ENCODE results near the gene DOCK1.

Gene DOCK1

GRCh38 chr10:127033216-127034033 is 128.2 kb downstream of the DOCK1 start:
- in situ Hi-C loops (cut with HindIII; ENCODE audit: low sequenced_read_pairs), result no loop called here

GRCh38 chr10:127034034-127034633 is 128.9 kb downstream of the DOCK1 start:
- in situ Hi-C loops (cut with HindIII; ENCODE audit: low sequenced_read_pairs), result no loop called here

GRCh38 chr10:127034790-127035189 is 129.6 kb downstream of the DOCK1 start:
- in situ Hi-C loops (cut with HindIII; ENCODE audit: low sequenced_read_pairs), result no loop called here

- in situ Hi-C loops (cut with HindIII; ENCODE audit: low sequenced_read_pairs), result no loop called here
Measured at GRCh38 chr10:127035827-127036226, 130.6 kb downstream of the DOCK1 start.

- in situ Hi-C loops (cut with HindIII; ENCODE audit: low sequenced_read_pairs), result no loop called here
Measured at GRCh38 chr10:127036987-127037386, 131.8 kb downstream of the DOCK1 start.

GRCh38 chr10:127039435-127039834 is 134.2 kb downstream of the DOCK1 start:
- in situ Hi-C loops (cut with HindIII; ENCODE audit: low sequenced_read_pairs), result no loop called here

- in situ Hi-C loops (cut with HindIII; ENCODE audit: low sequenced_read_pairs), result no loop called here
Measured at GRCh38 chr10:127040756-127041155, 135.5 kb downstream of the DOCK1 start.

GRCh38 chr10:127041552-127041951 is 136.3 kb downstream of the DOCK1 start:
- in situ Hi-C loops (cut with HindIII; ENCODE audit: low sequenced_read_pairs), result no loop called here

GRCh38 chr10:127043301-127043700 is 138.1 kb downstream of the DOCK1 start:
- in situ Hi-C loops (cut with HindIII; ENCODE audit: low sequenced_read_pairs), result no loop called here

GRCh38 chr10:127044186-127044585 is 139.0 kb downstream of the DOCK1 start:
- in situ Hi-C loops (cut with HindIII; ENCODE audit: low sequenced_read_pairs), result no loop called here

- in situ Hi-C loops (cut with HindIII; ENCODE audit: low sequenced_read_pairs), result no loop called here
Measured at GRCh38 chr10:127046975-127047877, 142.0 kb downstream of the DOCK1 start.

- in situ Hi-C loops (cut with HindIII; ENCODE audit: low sequenced_read_pairs), result no loop called here
Measured at GRCh38 chr10:127047878-127048238, 142.6 kb downstream of the DOCK1 start.

GRCh38 chr10:127048630-127049029 is 143.4 kb downstream of the DOCK1 start:
- in situ Hi-C loops (cut with HindIII; ENCODE audit: low sequenced_read_pairs), result no loop called here

- in situ Hi-C loops (cut with HindIII; ENCODE audit: low sequenced_read_pairs), result no loop called here
Measured at GRCh38 chr10:127052001-127052400, 146.8 kb downstream of the DOCK1 start.

GRCh38 chr10:127055263-127055662 is 150.0 kb downstream of the DOCK1 start:
- in situ Hi-C loops (cut with HindIII; ENCODE audit: low sequenced_read_pairs), result no loop called here

- in situ Hi-C loops (cut with HindIII; ENCODE audit: low sequenced_read_pairs), result no loop called here
Measured at GRCh38 chr10:127059314-127059713, 154.1 kb downstream of the DOCK1 start.

GRCh38 chr10:127063762-127064161 is 158.5 kb downstream of the DOCK1 start:
- in situ Hi-C loops (cut with HindIII; ENCODE audit: low sequenced_read_pairs), result no loop called here

- in situ Hi-C loops (cut with HindIII; ENCODE audit: low sequenced_read_pairs), result no loop called here
Measured at GRCh38 chr10:127064474-127064873, 159.2 kb downstream of the DOCK1 start.

- in situ Hi-C loops (cut with HindIII; ENCODE audit: low sequenced_read_pairs), result no loop called here
Measured at GRCh38 chr10:127067542-127068194, 162.4 kb downstream of the DOCK1 start.

GRCh38 chr10:127068485-127068884 is 163.3 kb downstream of the DOCK1 start:
- in situ Hi-C loops (cut with HindIII; ENCODE audit: low sequenced_read_pairs), result no loop called here

GRCh38 chr10:127069436-127069835 is 164.2 kb downstream of the DOCK1 start:
- in situ Hi-C loops (cut with HindIII; ENCODE audit: low sequenced_read_pairs), result no loop called here
